NCI-H2196 treated with DMSO at 0.1 percent for 48 hours (cell line): ENCODE results near the gene FAM193B.

Source experiments
- DNase-seq: peaks from one replicate; lab custom pipeline; 2025; ENCODE audit not compliant: unreplicated experiment; lab: John Stamatoyannopoulos, UW

Gene FAM193B

GRCh38 chr5:177472460-177473442, 81.6 kb downstream of the FAM193B start:
- DNase-seq = no peak

GRCh38 chr5:177471610-177472356, 82.6 kb downstream of the FAM193B start:
- no peak for DNase-seq

GRCh38 chr5:177470759-177471536, 83.4 kb downstream of the FAM193B start:
- DNase-seq = no peak
